Hindlimb muscle (tissue), 1 donor: ENCODE measurements around the gene PSMC2. TPM values are rescaled to one million over a fixed set of nuclear protein-coding genes. Genes with fewer than 3 reads are reported as not detected.
"Not testable (repeated sequence)": the region's sequence is repeated elsewhere in the genome, so short reads cannot be mapped to it uniquely, and the experiment has no call there.

Experiments used
- DNase-seq: peaks from one replicate; pipeline ENCODE4 v3.0.0-alpha.2; 2013
- polyA plus RNA-seq: library from polyadenylated mRNA; unstranded; fragments of 120-200 nt; gene quantifications from one replicate; pipeline ENCODE4 v1.2.1, GENCODE V29; 2013; ENCODE audit not compliant: insufficient read length

PSMC2 gene
- polyA plus RNA-seq, 1 donor = 90.3 TPM

DNA sequence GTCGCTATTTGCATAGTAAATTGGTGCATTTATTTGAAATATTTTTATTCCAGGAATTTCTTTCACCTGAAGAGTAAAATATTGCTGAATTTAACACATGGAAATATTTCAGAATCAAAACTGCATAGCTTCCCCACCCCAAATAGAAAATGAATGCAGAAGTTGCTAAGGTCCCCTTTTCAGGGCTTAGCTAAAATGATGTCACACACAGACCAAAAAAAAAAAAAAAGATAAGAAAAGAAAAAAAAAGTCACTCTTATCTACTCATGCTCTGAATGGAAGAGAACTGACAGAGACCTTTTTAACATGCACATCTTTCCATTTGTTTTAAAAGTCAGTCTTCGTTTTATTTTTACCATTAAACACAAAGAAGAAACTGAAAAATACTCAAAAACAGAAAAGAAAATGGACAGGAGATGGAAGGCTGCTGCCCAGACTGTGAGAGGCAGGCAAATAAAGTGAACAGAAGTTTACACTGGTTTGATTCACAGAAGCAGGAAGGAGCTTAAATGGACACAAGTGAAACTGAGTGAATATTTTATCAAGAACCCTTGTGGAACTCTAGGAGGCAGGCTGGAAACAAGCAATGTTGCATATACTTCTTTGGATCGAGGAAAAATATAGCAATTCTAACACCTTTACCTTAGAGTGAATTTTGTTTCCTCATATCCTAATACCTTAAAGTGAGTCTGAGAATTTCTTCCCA is 32.0 kb downstream of the PSMC2 start:
- DNase-seq = no peak

DNA sequence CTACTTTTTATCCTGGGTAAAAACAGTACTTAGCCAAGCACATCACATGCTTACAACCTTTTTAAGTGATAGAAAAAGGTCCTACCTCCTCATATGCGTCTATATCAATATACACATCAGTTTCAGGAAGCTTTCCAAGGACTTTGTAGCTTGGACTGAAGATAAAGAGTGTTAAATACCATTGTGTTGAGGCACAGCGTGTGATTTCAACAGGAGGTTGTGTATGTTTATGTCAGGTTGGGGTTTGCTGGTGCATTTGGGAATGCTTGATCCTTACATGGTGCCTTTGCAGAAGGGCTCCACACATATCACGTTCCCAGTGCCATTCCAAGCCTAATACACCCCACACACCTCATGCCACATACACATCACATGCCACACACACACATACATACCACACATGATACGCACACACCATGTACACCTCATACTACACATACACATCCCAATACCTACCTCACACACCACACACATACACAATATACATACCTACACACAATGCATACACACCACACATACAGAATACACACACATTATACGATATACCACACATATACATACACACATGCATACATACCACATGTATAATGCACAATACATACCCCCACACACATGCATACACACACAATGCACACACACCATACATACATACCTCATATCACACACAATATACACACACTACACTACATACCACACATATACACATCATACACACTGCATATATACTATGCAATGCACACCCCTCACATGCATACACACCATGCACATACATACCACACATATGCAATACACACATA is 33.1 kb downstream of the PSMC2 start:
- no peak for DNase-seq

DNA sequence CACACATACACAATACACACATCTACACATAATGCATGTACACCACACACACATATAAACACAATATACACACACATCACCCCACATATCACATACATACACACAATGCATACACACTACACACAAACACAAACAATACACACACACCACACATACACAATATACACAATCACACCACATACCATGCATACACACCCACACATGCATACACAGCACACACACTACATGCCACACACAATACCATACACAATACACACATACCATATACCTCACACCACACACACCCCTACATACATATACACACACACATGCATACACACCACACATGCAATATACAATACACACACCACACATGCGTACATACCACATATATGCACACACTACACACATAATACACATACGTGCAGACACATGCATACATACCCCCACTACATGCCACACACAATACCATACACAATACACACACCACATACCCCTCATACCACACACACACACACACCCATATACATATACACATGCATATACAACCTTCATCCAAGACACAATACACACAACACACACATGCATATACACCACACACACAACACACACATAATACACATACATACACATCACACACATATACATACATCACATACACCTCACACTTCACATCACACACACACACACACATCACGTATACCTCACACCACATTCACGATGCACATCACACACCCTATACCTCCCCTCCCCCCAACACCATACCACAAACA is 34.0 kb downstream of the PSMC2 start:
- no peak for DNase-seq

DNA sequence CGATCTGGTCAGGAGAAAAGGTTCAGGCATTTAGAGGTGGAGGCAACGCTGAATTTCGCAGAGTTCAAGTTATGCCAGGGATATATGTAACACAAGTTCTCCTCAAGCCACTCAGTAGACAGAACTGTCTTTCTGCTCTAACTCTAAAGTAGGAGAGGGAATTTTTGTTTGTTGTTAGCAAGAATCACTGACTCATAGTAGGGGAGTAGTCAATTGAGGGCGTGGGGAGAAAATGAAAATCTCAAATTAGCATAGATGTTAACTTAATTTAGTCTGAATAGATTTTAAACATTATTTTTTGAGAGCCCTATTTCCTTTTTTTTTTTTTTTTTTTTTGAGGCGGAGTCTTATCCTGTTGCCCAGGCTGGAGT is 34.6 kb downstream of the PSMC2 start:
- no peak for DNase-seq

DNA sequence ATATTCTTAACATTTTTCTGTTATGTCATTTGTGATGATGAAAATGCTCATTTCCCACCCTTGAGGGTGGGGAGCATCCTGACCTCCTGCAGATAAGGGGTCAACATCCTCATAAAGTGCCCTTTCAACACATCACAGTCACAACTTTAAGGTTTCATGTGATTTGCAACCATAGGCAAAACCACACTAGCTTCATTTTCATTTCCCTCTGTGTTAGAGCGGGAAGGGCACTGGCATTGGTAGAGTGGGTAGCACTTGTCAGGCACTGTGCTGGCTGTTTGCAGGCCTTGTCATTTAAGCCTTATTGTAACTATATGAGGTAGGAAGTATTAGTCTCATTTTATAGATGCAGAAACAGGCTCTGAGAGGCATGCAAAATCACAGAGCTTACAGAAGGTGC is 39.8 kb downstream of the PSMC2 start:
- DNase-seq = no peak

GRCh38 chr7:103388469-103389140 is 41.2 kb downstream of the PSMC2 start:
- DNase-seq = no peak

GRCh38 chr7:103389263-103389662 is 41.8 kb downstream of the PSMC2 start:
- no peak for DNase-seq

DNA sequence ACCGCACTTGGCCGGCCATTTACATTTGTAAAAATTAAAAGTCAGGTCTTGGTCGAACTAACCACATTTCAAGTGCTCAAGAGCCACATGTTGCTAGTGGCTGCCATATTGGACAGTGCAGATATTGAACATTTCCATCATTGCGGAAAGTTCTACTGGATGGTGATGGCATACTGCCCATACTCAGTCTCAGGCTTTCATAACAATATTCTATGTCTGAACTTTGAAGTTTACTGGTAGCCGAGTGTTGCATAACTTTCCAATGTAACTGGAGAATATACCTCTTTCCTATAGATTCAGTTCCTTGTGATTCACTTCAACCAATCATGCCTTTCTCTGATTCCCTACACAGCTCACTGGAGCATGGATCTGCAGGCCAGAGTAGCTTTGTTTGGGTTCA is 43.7 kb downstream of the PSMC2 start:
- DNase-seq = no peak

- DNase-seq = no peak
Measured at GRCh38 chr7:103391976-103392375, 44.5 kb downstream of the PSMC2 start.

DNA sequence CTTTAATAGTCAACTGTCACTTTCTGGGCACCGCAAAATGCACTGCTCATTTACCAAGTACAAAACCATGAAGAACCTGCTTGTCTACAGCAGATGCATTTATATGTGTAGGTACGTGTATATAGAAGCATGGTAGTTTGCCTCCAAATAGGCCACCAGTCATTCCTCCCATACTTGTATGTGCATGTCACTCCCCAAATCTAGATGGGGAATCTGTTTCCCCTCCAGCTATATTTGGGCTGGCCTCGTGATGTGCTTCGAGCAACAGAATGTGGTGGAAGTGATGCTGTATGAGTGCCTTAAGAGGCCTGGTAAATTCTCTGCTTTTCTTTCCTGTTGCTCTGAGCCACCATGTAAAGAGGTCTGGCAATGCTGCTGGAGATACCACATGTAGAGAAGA is 47.1 kb downstream of the PSMC2 start:
- DNase-seq = no peak

- DNase-seq = no peak
Measured at GRCh38 chr7:103395071-103395470, 47.6 kb downstream of the PSMC2 start.

- DNase-seq = no peak
Measured at GRCh38 chr7:103396471-103396870, 49.0 kb downstream of the PSMC2 start.

- DNase-seq = no peak
Measured at GRCh38 chr7:103398483-103399127, 51.2 kb downstream of the PSMC2 start.

DNA sequence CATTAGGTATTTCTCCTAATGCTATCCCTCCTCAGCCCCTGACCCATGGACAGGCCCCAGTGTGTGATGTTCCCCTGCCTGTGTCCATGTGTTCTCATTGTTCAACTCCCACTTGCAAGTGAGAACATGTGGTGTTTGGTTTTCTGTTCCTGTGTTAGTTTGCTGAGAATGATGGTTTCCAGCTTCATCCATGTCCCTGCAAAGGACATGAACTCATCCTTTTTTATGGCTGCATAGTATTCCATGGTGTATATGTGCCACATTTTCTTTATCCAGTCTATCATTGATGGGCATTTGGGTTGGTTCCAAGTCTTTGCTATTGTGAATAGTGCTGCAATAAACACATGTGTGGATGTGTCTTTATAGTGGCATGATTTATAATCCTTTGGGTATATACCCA is 52.2 kb downstream of the PSMC2 start:
- DNase-seq = not testable (repeated sequence)

GRCh38 chr7:103405789-103406613 is 58.6 kb downstream of the PSMC2 start:
- not testable (repeated sequence) for DNase-seq

- DNase-seq = no peak
Measured at GRCh38 chr7:103412151-103412550, 64.7 kb downstream of the PSMC2 start.

DNA sequence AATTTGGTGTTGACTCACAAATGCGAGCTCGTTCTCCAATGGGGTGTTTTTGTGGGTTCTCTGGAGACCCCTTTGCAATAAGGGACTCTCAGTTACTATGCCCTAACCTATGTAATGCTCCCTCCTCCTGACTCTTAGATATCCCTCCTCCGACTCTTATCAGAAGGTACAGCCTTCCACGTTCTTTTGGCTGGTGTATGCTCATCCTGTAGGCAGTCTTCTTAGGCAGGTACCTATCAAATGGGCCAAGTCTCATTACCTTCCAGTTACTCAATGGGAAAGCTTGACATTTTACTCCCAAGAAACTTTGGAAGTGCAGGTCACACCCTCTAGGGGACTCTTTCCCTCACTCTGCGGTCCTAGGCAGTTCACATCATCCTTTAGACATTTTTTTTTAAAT is 66.0 kb downstream of the PSMC2 start:
- no peak for DNase-seq

GRCh38 chr7:103418241-103418640 is 70.8 kb downstream of the PSMC2 start:
- DNase-seq = no peak
